IPS-18a (cell line): ENCODE results near the gene KRABD2.

Experiments used
- H3K27ac ChIP-seq: one replicate; pipeline ENCODE4 v1.5.1; 2013; ENCODE audit warnings: low read length
- H3K27me3 ChIP-seq: one replicate; pipeline ENCODE4 v1.6.1; 2013; ENCODE audit warnings: mild to moderate bottlenecking, low read length; ENCODE audit not compliant: control insufficient read depth, insufficient read depth
- H3K36me3 ChIP-seq: one replicate; pipeline ENCODE4 v1.6.1; 2013; ENCODE audit warnings: low read depth, low read length; ENCODE audit not compliant: control insufficient read depth
- H3K4me1 ChIP-seq: one replicate; pipeline ENCODE4 v1.6.1; 2013; ENCODE audit warnings: low read depth, low read length; ENCODE audit not compliant: control insufficient read depth
- H3K4me3 ChIP-seq: one replicate; pipeline ENCODE4 v1.5.1; 2013; ENCODE audit warnings: low read length
- H3K9ac ChIP-seq: one replicate; pipeline ENCODE4 v1.6.1; 2013; ENCODE audit warnings: mild to moderate bottlenecking, low read length, moderate library complexity
- H3K9me3 ChIP-seq: one replicate; pipeline ENCODE4 v1.6.1; 2013; ENCODE audit warnings: low read depth, low read length; ENCODE audit not compliant: control insufficient read depth

KRABD2 gene

DNA sequence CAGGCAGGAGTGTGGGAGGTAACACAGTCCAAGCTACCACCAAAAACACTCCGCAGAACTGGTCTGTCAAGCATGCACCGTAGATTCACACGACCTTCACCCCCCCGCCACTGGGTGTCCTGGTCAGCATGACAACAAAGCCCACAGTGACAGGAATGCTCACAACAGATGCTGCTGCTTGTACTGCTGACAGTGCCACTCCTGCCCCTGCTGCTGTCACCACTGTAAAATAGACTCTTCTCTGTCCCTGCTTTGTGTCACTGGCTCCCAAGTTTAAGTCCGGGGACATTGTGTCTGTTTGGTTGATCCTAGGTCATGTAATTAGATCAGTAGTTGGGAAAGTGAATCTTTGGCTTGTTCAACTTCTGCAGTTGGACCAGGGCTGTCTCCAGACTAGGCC is 43.8 kb downstream of the KRABD2 start:
- Histone ChIP-seq H3K27me3 (peaks cover 5% of the 10 kb centered on the region), H3K4me3 (no peak overlapping the region), H3K36me3 (no peaks in the 10 kb centered on the region), H3K9ac (no peak overlapping the region), H3K4me1 (peaks cover under 1% of the 10 kb centered on the region), H3K27ac (no peak overlapping the region), H3K9me3 (no peaks in the 10 kb centered on the region)

DNA sequence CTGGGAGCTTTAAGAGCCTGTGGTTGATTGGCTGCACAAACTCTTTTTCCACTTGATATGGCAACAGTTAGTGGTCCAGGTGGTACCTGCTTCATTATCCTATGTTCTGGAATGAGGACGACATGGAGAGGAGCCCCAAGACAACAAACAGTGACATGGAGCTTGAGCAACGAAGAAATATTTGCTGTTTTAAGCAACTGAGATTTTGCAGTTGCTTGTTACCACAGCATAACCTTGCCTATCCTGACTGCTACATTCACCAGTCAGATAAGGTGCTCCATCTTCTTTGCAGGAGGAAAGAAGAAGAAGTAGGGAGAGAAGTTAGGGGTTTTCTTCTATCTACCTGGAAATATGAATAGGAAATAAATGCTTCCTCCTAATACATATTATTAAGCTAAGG is 44.4 kb downstream of the KRABD2 start:
- Histone ChIP-seq H3K27ac (no peak overlapping the region), H3K9ac (no peak overlapping the region), H3K4me1 (peaks cover 3% of the 10 kb centered on the region), H3K4me3 (no peak overlapping the region), H3K27me3 (peaks cover 11% of the 10 kb centered on the region), H3K36me3 (no peaks in the 10 kb centered on the region), H3K9me3 (no peaks in the 10 kb centered on the region)

DNA sequence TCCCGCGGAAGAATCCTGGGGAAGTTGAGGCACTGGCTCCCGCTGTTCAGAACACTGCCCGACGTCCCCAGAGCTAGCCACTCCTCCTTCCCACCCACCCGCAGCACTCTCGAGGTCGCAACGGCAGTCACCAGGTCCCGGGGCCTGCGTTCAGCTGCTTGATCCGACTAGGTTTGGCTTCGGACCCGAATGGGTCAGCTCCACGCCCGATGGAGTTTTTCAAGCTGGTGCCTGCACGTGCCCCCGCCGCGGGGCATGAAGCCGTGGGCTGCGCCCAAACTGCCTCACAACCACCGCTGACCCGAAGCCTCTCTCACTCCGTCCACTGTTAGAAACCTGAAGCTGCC is 49.2 kb downstream of the KRABD2 start:
- Histone ChIP-seq H3K4me1 (peaks cover 4% of the 10 kb centered on the region), H3K4me3 (peak overlapping the region; percentile 76), H3K36me3 (no peaks in the 10 kb centered on the region), H3K9me3 (no peaks in the 10 kb centered on the region), H3K9ac (peak overlapping the region; percentile 22), H3K27ac (no peak overlapping the region), H3K27me3 (peaks cover 30% of the 10 kb centered on the region)
